HCT116 (cell line): ENCODE measurements around the gene VIPR1.

Experiments
- CBX3 ChIP-seq: IDR thresholded peaks from 2 replicates; pipeline ENCODE4 v1.6.1; 2012; ENCODE audit warnings: low read depth
- CTCF ChIP-seq, 3 experiments: fragments of 200-600 bp in 1 of 3; sonication (generic) in 1 of 3; IDR thresholded peaks in 2 of 3; conservative IDR thresholded peaks in 1 of 3; 2 replicates each; pipeline ENCODE4 v1.5.1; 2012 to 2017; ENCODE audit warnings: low read depth in 2 of 3, low read length in 2 of 3, antibody characterized with exemption in 1 of 3, borderline replicate concordance in 1 of 3, control low read depth in 1 of 3, mild to moderate bottlenecking in 1 of 3, mixed read lengths in 1 of 3, mixed run types in 1 of 3, moderate library complexity in 1 of 3; ENCODE audit not compliant: insufficient read depth in 1 of 3
- EZH2 ChIP-seq: fragments of 200-600 bp; sonication (generic); IDR thresholded peaks from 2 replicates; pipeline ENCODE4 v1.6.1; 2017; ENCODE audit warnings: antibody characterized with exemption, mixed run types
- POLR2A ChIP-seq: IDR thresholded peaks from 2 replicates; pipeline ENCODE4 v1.7.0; 2011; ENCODE audit warnings: borderline replicate concordance; ENCODE audit not compliant: insufficient read depth, insufficient read length; ENCODE audit errors: extremely low read depth
- POLR2AphosphoS5 ChIP-seq: IDR thresholded peaks from 2 replicates; pipeline ENCODE4 v1.6.1; 2011; ENCODE audit warnings: mild to moderate bottlenecking, low read depth, low read length, moderate library complexity
- RAD21 ChIP-seq: IDR thresholded peaks from 2 replicates; pipeline ENCODE4 v1.6.1; 2012; ENCODE audit warnings: low read depth, mild to moderate bottlenecking
- REST ChIP-seq: IDR thresholded peaks from 2 replicates; pipeline ENCODE4 v1.6.1; 2012; ENCODE audit warnings: low read depth
- SIN3A ChIP-seq: IDR thresholded peaks from 2 replicates; pipeline ENCODE4 v1.6.1; 2012; ENCODE audit warnings: low read depth
- SP1 ChIP-seq: IDR thresholded peaks from 2 replicates; pipeline ENCODE4 v1.6.1; 2012; ENCODE audit warnings: low read depth
- SRF ChIP-seq: IDR thresholded peaks from 2 replicates; pipeline ENCODE4 v1.6.1; 2012; ENCODE audit warnings: low read depth
- TCF7L2 ChIP-seq: IDR thresholded peaks from 2 replicates; pipeline ENCODE4 v1.7.0; 2011; ENCODE audit warnings: borderline replicate concordance, inconsistent platforms; ENCODE audit not compliant: insufficient read depth, insufficient read length; ENCODE audit errors: extremely low read depth

- no peak for TF ChIP-seq CTCF (IDR thresholded peaks at IDR 0.05 in 2 of 3, conservative IDR thresholded peaks at IDR 0.05 in 1 of 3; ENCODE audit: borderline replicate concordance in 1 of 3, insufficient read depth in 1 of 3, low read depth in 2 of 3, low read length in 2 of 3)
- no peak for TF ChIP-seq EZH2
- no peak for TF ChIP-seq SIN3A
- no peak for TF ChIP-seq POLR2AphosphoS5
- TF ChIP-seq POLR2A = no peak
- TF ChIP-seq CBX3 = no peak
- TF ChIP-seq RAD21 = no peak
- TF ChIP-seq SP1 = no peak
- no peak for TF ChIP-seq SRF
- TF ChIP-seq TCF7L2 = no peak
- no peak for TF ChIP-seq REST
Measured at GRCh38 chr3:42556089-42556632, 53.7 kb downstream of the VIPR1 start.
